Measurements from ENCODE around the gene HDLBP.

DNA sequence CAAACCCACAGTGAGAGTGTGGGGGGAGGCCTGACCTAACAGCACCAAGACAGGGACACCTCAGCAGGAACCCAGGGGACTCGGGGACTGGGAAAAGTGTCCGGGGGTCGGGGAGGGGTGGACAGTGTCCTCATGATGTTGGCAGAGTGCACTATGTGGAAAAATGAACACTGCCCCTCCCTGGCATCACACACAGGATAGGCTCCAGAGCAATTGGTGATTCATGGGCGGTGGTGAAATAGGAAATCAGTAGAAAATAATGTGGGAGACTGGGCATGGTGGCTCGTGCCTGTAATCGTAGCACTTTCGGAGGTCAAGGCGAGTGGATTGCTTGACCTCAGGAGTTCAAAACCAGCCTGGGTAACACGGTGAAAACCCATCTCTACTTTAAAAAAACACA is 130.6 kb downstream of the HDLBP start:
- TF ChIP-seq GATA2 (IDR thresholded peaks at IDR 0.05; ENCODE audit: low read depth, low read length), result no peak
- TF ChIP-seq GATA3 (IDR thresholded peaks at IDR 0.05; ENCODE audit: low read depth, low read length), result no peak

Measured in SH-SY5Y (cell line).